Natural killer cell (primary cell): ENCODE data around the gene DDR1. TPM values are rescaled to one million over a fixed set of nuclear protein-coding genes. Genes with fewer than 3 reads are reported as not detected.
"Not testable (repeated sequence)": the region's sequence is repeated elsewhere in the genome, so short reads cannot be mapped to it uniquely, and the experiment has no call there.

Source experiments
- ATAC-seq, 3 donors: fragments of 150-1000 bp in 2 of 3; fragments of 200-7000 bp in 1 of 3; cut with Tn5 transposase; 1 replicate in 1 of 3; 2 replicates in 2 of 3; pipeline ENCODE4 v1.10.0; 2021; ENCODE audit warnings: mild to moderate bottlenecking in 2 of 3, moderate library complexity in 2 of 3
- DNase-seq, 2 donors: peaks; one replicate each; pipeline versions ENCODE4 v3.0.0 to v3.0.0-alpha.2; 2013 to 2021; ENCODE audit warnings: mixed read lengths in 1 of 2
- H3K27ac ChIP-seq: one replicate; pipeline ENCODE4 v1.5.1; 2013; ENCODE audit warnings: mild to moderate bottlenecking, low read length
- H3K27me3 ChIP-seq: one replicate; pipeline ENCODE4 v1.6.1; 2013; ENCODE audit warnings: low read length; ENCODE audit not compliant: control insufficient read depth, insufficient read depth
- H3K36me3 ChIP-seq: one replicate; pipeline ENCODE4 v1.6.1; 2013; ENCODE audit warnings: low read length; ENCODE audit not compliant: control insufficient read depth, insufficient read depth
- H3K4me1 ChIP-seq: one replicate; pipeline ENCODE4 v1.6.1; 2013; ENCODE audit warnings: low read length; ENCODE audit not compliant: control insufficient read depth, insufficient read depth
- H3K4me3 ChIP-seq: one replicate; pipeline ENCODE4 v1.5.1; 2013; ENCODE audit warnings: low read length
- H3K9me3 ChIP-seq: one replicate; pipeline ENCODE4 v1.6.1; 2013; ENCODE audit warnings: low read length; ENCODE audit not compliant: control insufficient read depth, insufficient read depth
- H3K27ac Mint-ChIP-seq, 2 donors: one replicate each; pipeline ENCODE4 v1.8.0; 2022; ENCODE audit warnings: mild to moderate bottlenecking in 2 of 2, mixed read lengths in 2 of 2, moderate library complexity in 1 of 2
- H3K27me3 Mint-ChIP-seq, 2 donors: one replicate each; pipeline ENCODE4 v1.8.0; 2022; ENCODE audit warnings: low read depth in 2 of 2, mixed read lengths in 2 of 2
- H3K36me3 Mint-ChIP-seq: one replicate; pipeline ENCODE4 v1.8.0; 2022; ENCODE audit warnings: mixed read lengths
- H3K4me1 Mint-ChIP-seq, 2 donors: one replicate each; pipeline ENCODE4 v1.8.0; 2022; ENCODE audit warnings: mixed read lengths in 2 of 2
- H3K4me3 Mint-ChIP-seq: one replicate; pipeline ENCODE4 v1.8.0; 2022; ENCODE audit warnings: mild to moderate bottlenecking, moderate library complexity, mixed read lengths
- H3K9me3 Mint-ChIP-seq, 2 donors: one replicate each; pipeline ENCODE4 v1.8.0; 2022; ENCODE audit warnings: mixed read lengths in 2 of 2
- CTCF ChIP-seq: fragments of 200-600 bp; IDR thresholded peaks from one replicate; pipeline ENCODE4 v1.8.0; 2022; ENCODE audit warnings: antibody characterized with exemption
- WGBS: methylation state at CpG from one replicate; pipeline ENCODE4 v1.1.7; 2013; ENCODE audit warnings: missing lambda C conversion rate; ENCODE audit not compliant: insufficient coverage; 5-methylcytosine and 5-hydroxymethylcytosine counted together
- intact Hi-C: fragments of 100-400 bp; cut with micrococcal nuclease; formaldehyde crosslinking; loops from one replicate; pipeline ENCODE4 v1.14.2; 2022
- total RNA-seq, 4 donors: library from RNA; stranded (reverse); fragments of 120-200 nt in 1 of 4; gene quantifications; one replicate each; pipeline versions ENCODE4 v1.2.3 to v1.2.4, GENCODE V29; 2013 to 2022

Gene DDR1
- total RNA-seq, 3 donors from 2014 or later (not counting 1 experiment from before 2014, with no cell fraction given), result 2.6 to 7.4 (median 5.2) TPM

GRCh38 chr6:30857112-30857511, 27.2 kb upstream of the DDR1 start:
- no peak for TF ChIP-seq CTCF
- 81% methylated on average over 5 of the region's 5 CpGs for WGBS
- peaks cover 14 to 17% of the 10 kb centered on the region in 2 donors for H3K27me3 Mint-ChIP-seq
- H3K9me3 Mint-ChIP-seq, result no peaks in the 10 kb centered on the region
- H3K4me1 Mint-ChIP-seq, result no peaks in the 10 kb centered on the region
- H3K4me3 ChIP-seq, result no peak overlapping the region
- DNase-seq (no peak), ATAC-seq (no peak)
- no peak overlapping the region for H3K4me3 Mint-ChIP-seq
- H3K27me3 ChIP-seq, result no peaks in the 10 kb centered on the region
- H3K9me3 ChIP-seq, result peaks cover 6% of the 10 kb centered on the region
- intact Hi-C loops, result no loop called here
- no peaks in the 10 kb centered on the region for H3K36me3 Mint-ChIP-seq
- H3K27ac ChIP-seq, result no peak overlapping the region
- H3K36me3 ChIP-seq, result no peaks in the 10 kb centered on the region
- H3K27ac Mint-ChIP-seq, result no peak overlapping the region
- no peaks in the 10 kb centered on the region for H3K4me1 ChIP-seq

GRCh38 chr6:30857549-30857948, 26.8 kb upstream of the DDR1 start:
- Histone ChIP-seq H3K4me3 (no peak overlapping the region), H3K27ac (no peak overlapping the region), H3K36me3 (no peaks in the 10 kb centered on the region), H3K4me1 (no peaks in the 10 kb centered on the region), H3K9me3 (peaks cover 5% of the 10 kb centered on the region), H3K27me3 (no peaks in the 10 kb centered on the region)
- H3K27me3 Mint-ChIP-seq, result peaks cover 14 to 17% of the 10 kb centered on the region in 2 donors
- no peak overlapping the region for H3K27ac Mint-ChIP-seq
- 60% methylated on average over 1 of the region's 5 CpGs for WGBS
- DNase-seq (no peak), ATAC-seq (no peak)
- intact Hi-C loops, result no loop called here
- H3K9me3 Mint-ChIP-seq, result no peaks in the 10 kb centered on the region
- H3K4me3 Mint-ChIP-seq, result no peak overlapping the region
- no peak for TF ChIP-seq CTCF
- no peaks in the 10 kb centered on the region for H3K36me3 Mint-ChIP-seq
- no peaks in the 10 kb centered on the region for H3K4me1 Mint-ChIP-seq

GRCh38 chr6:30859726-30860125, 24.6 kb upstream of the DDR1 start:
- H3K36me3 Mint-ChIP-seq, H3K9me3 Mint-ChIP-seq, H3K9me3 ChIP-seq, H3K27ac ChIP-seq, H3K4me3 Mint-ChIP-seq, DNase-seq, H3K36me3 ChIP-seq, H3K27me3 ChIP-seq, H3K4me1 Mint-ChIP-seq, H3K27ac Mint-ChIP-seq, ATAC-seq, intact Hi-C loops, H3K4me3 ChIP-seq, H3K4me1 ChIP-seq: not testable (repeated sequence)
- WGBS, result 98% methylated on average over 4 of the region's 4 CpGs
- peaks cover 14 to 17% of the 10 kb centered on the region in 2 donors for H3K27me3 Mint-ChIP-seq

DNA sequence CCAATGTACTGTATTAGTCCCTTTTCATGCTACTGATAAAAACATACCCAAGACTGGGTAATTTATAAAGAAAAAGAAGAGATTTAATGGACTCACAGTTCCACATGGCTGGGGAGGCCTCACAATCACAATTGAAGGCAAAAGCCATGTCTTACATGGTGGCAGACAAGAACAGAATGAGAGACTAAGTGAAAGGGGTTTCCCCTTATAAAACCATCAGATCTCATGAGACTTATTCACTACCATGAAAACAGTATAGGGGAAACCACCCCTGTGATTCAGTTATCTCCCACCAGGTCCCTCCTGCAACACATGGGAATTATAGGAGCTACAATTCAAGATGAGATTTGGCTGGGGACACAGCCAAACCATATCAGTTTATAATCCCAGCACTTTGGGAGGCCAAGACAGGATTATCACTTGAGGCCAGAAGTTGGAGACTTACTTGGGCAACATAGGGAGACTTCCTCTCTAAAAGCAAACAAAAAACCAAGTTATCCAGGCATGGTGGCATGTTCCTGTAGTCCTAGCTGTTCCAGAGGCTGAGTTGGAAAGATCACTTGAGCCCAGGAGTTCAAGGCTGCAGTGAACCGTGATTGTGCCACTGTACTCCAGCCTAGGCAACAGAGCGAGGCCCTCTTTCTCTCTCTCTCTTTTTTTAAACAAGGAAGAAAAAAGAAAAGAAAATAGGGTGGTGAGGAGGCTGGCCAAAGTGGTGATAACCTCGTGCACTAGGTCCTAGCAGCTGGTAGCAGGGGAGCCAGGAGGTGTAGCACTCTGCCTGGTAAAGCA, 22.9 kb upstream of the DDR1 start:
- ATAC-seq, result no peak
- Mint-ChIP-seq H3K27me3 (peaks cover 8 to 11% of the 10 kb centered on the region in 2 donors), H3K27ac (no peak overlapping the region), H3K4me1 (no peaks in the 10 kb centered on the region), H3K36me3 (no peaks in the 10 kb centered on the region), H3K9me3 (no peaks in the 10 kb centered on the region), H3K4me3 (no peak overlapping the region)
- H3K9me3 ChIP-seq, result peaks cover 5% of the 10 kb centered on the region
- no peaks in the 10 kb centered on the region for H3K4me1 ChIP-seq
- DNase-seq, result no peak
- no peaks in the 10 kb centered on the region for H3K36me3 ChIP-seq
- intact Hi-C loops, result no loop called here
- H3K27ac ChIP-seq, result no peak overlapping the region
- TF ChIP-seq CTCF, result no peak
- no peaks in the 10 kb centered on the region for H3K27me3 ChIP-seq
- no peak overlapping the region for H3K4me3 ChIP-seq
- 58% methylated on average over 2 of the region's 3 CpGs for WGBS
